ENCODE results near the gene PLEKHG4B.

Gene PLEKHG4B

DNA sequence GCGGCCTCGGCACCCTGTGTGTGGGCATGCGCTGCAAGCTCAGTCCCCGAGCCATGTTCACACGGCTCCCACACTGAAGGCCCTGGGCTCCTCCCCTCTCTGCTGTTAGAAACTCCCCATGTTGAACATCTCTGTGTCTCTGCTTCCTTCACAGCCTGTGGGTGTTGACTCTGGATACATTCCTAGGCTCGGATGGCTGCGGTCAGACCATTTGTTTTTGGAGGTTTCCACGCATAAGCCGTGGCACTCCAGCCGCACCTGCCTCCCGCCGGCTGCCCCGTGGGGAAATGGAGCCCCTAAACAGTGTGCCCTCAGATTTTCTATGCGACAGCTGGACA lies 68.2 kb downstream of the PLEKHG4B start:
- Histone ChIP-seq H3K27me3 (ENCODE audit: low read length) (no peaks in the 10 kb centered on the region), H4K20me1 (ENCODE audit: low read depth, low read length) (no peaks in the 10 kb centered on the region), H3K4me3 (ENCODE audit: insufficient read depth, low read length, poor library complexity, severe bottlenecking) (no peak overlapping the region), H3K36me3 (ENCODE audit: low read length) (no peaks in the 10 kb centered on the region), H3K79me2 (ENCODE audit: insufficient read depth, low read length) (no peaks in the 10 kb centered on the region), H3K27ac (ENCODE audit: low read depth, low read length) (no peak overlapping the region), H2AFZ (ENCODE audit: low read depth, low read length, severe bottlenecking) (no peak overlapping the region), H3K9ac (ENCODE audit: low read length) (no peak overlapping the region), H3K4me2 (ENCODE audit: low read depth, low read length, poor library complexity, severe bottlenecking) (no peak overlapping the region), H3F3A (ENCODE audit: insufficient read depth) (no peaks in the 10 kb centered on the region), H3K9me3 (ENCODE audit: insufficient read depth, low read length) (peaks cover 5% of the 10 kb centered on the region; the same call in 1 of the 2 replicates), H3K9me2 (replicated peaks; ENCODE audit: insufficient read depth, low read length) (no peaks in the 10 kb centered on the region)
- no peak for TF ChIP-seq EZH2phosphoT487 (conservative IDR thresholded peaks at IDR 0.05; ENCODE audit: low read length)
- TF ChIP-seq, protein P1, sequence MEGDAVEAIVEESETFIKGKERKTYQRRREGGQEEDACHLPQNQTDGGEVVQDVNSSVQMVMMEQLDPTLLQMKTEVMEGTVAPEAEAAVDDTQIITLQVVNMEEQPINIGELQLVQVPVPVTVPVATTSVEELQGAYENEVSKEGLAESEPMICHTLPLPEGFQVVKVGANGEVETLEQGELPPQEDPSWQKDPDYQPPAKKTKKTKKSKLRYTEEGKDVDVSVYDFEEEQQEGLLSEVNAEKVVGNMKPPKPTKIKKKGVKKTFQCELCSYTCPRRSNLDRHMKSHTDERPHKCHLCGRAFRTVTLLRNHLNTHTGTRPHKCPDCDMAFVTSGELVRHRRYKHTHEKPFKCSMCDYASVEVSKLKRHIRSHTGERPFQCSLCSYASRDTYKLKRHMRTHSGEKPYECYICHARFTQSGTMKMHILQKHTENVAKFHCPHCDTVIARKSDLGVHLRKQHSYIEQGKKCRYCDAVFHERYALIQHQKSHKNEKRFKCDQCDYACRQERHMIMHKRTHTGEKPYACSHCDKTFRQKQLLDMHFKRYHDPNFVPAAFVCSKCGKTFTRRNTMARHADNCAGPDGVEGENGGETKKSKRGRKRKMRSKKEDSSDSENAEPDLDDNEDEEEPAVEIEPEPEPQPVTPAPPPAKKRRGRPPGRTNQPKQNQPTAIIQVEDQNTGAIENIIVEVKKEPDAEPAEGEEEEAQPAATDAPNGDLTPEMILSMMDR (IDR thresholded peaks at IDR 0.05; ENCODE audit: insufficient read depth, low read length, poor library complexity, severe bottlenecking), result no peak

DNA sequence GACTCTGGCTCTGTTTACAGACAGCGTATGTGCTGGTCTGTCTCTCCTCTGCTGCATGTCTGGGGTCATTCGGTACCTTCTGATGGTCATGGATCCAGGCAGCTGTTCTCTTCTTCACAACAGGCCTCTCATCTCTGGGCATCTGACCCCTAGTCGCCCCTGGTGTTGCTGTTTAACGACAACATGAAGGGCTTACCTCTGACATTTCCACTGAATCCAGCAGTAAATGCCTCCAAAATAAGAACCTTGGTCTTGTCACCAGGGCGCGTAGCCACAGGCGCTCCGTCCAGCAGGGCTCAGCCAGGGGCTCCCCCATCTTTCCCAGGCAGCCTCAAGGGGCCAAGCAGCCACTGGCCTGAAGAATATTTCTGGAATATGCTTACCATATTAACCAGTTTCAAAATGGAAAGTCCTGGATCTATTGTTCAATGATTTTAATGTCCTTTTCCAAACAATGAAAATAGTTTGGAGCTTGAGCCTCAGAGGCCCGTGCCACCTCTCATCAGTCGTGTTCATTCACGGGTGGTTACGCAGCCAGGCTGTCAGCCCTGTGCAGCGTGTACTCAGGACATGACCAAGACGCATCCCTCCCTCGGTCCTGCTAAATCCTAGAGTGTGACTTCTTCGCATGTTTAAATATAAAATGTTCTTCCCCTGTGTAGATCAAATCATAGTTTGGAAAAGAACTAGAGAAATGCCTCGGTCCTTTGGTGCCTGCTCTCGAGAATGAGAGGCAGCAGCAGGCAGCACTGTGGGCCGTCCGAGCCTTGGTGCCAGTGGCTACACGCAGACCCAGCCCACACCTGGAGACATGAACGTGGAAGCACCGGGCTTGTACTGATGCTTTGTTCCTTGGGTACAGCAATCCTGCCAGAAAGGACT lies 69.2 kb downstream of the PLEKHG4B start:
- TF ChIP-seq, protein P1 (IDR thresholded peaks at IDR 0.05; ENCODE audit: insufficient read depth, low read length, poor library complexity, severe bottlenecking), result no peak
- TF ChIP-seq EZH2phosphoT487 (conservative IDR thresholded peaks at IDR 0.05; ENCODE audit: low read length), result no peak
- no peaks in the 10 kb centered on the region for H4K20me1 ChIP-seq (ENCODE audit: low read depth, low read length)
- no peak overlapping the region for H3K27ac ChIP-seq (ENCODE audit: low read depth, low read length)
- no peaks in the 10 kb centered on the region for H3K9me2 ChIP-seq (replicated peaks; ENCODE audit: insufficient read depth, low read length)
- no peak overlapping the region for H2AFZ ChIP-seq (ENCODE audit: low read depth, low read length, severe bottlenecking)
- H3K79me2 ChIP-seq (ENCODE audit: insufficient read depth, low read length), result no peaks in the 10 kb centered on the region
- no peak overlapping the region for H3K9ac ChIP-seq (ENCODE audit: low read length)
- H3K36me3 ChIP-seq (ENCODE audit: low read length), result no peaks in the 10 kb centered on the region
- no peaks in the 10 kb centered on the region for H3F3A ChIP-seq (ENCODE audit: insufficient read depth)
- no peaks in the 10 kb centered on the region for H3K27me3 ChIP-seq (ENCODE audit: low read length)
- H3K9me3 ChIP-seq (ENCODE audit: insufficient read depth, low read length), result peaks cover 5% of the 10 kb centered on the region; the same call in 1 of the 2 replicates
- H3K4me3 ChIP-seq (ENCODE audit: insufficient read depth, low read length, poor library complexity, severe bottlenecking), result no peak overlapping the region
- no peak overlapping the region for H3K4me2 ChIP-seq (ENCODE audit: low read depth, low read length, poor library complexity, severe bottlenecking)

DNA sequence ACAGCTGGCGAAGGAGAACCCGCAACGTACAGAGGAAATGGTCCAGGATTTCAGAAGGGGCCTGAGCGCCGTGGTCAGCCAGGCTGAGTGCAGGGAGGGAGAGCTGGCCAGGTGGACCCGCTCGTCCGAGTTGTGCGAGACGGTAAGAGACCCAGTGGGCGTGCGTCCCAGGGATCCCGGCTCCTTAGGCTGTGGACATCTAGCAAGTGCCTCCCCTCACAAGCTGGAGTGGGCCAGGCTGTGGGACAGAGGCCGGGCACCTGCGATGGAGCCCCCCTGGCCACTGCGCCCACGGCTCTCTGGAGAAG lies 69.8 kb downstream of the PLEKHG4B start:
- Histone ChIP-seq H3F3A (ENCODE audit: insufficient read depth) (no peaks in the 10 kb centered on the region), H4K20me1 (ENCODE audit: low read depth, low read length) (no peaks in the 10 kb centered on the region), H2AFZ (ENCODE audit: low read depth, low read length, severe bottlenecking) (no peak overlapping the region), H3K36me3 (ENCODE audit: low read length) (no peaks in the 10 kb centered on the region), H3K79me2 (ENCODE audit: insufficient read depth, low read length) (no peaks in the 10 kb centered on the region), H3K9ac (ENCODE audit: low read length) (no peak overlapping the region), H3K27ac (ENCODE audit: low read depth, low read length) (no peak overlapping the region), H3K9me3 (ENCODE audit: insufficient read depth, low read length) (peaks cover 5% of the 10 kb centered on the region; the same call in 1 of the 2 replicates), H3K4me2 (ENCODE audit: low read depth, low read length, poor library complexity, severe bottlenecking) (no peak overlapping the region), H3K4me3 (ENCODE audit: insufficient read depth, low read length, poor library complexity, severe bottlenecking) (no peak overlapping the region), H3K27me3 (ENCODE audit: low read length) (no peaks in the 10 kb centered on the region), H3K9me2 (replicated peaks; ENCODE audit: insufficient read depth, low read length) (no peaks in the 10 kb centered on the region)
- no peak for TF ChIP-seq EZH2phosphoT487 (conservative IDR thresholded peaks at IDR 0.05; ENCODE audit: low read length)
- TF ChIP-seq, protein P1 (IDR thresholded peaks at IDR 0.05; ENCODE audit: insufficient read depth, low read length, poor library complexity, severe bottlenecking), result no peak
